Endothelial cell of umbilical vein (primary cell): ENCODE results near the gene PLAA.

Experiments
- CTCF ChIP-seq, 2 donors: IDR thresholded peaks; 1 replicate in 1 of 2; 2 replicates in 1 of 2; pipeline ENCODE4 v1.5.1; 2011; ENCODE audit warnings: low read length in 2 of 2, mild to moderate bottlenecking in 2 of 2, moderate library complexity in 2 of 2, control low read depth in 1 of 2, inconsistent platforms in 1 of 2, low read depth in 1 of 2; ENCODE audit not compliant: insufficient read depth in 1 of 2; ENCODE audit errors: extremely low read depth in 1 of 2
- EZH2 ChIP-seq: IDR thresholded peaks from 2 replicates; pipeline ENCODE4 v1.6.1; 2012; ENCODE audit warnings: borderline replicate concordance, low read depth, mild to moderate bottlenecking, moderate library complexity, low read length, inconsistent platforms; ENCODE audit not compliant: severe bottlenecking
- FOS ChIP-seq: IDR thresholded peaks from 2 replicates; pipeline ENCODE4 v1.6.1; 2011; ENCODE audit warnings: mild to moderate bottlenecking, low read length, moderate library complexity, borderline replicate concordance; ENCODE audit not compliant: insufficient read depth
- GATA2 ChIP-seq: IDR thresholded peaks from 2 replicates; pipeline ENCODE4 v1.7.0; 2011; ENCODE audit warnings: low read depth, mild to moderate bottlenecking, moderate library complexity, mixed read lengths, low read length; ENCODE audit not compliant: insufficient read length, insufficient read depth
- JUN ChIP-seq: IDR thresholded peaks from 2 replicates; pipeline ENCODE4 v1.6.1; 2011; ENCODE audit warnings: borderline replicate concordance, low read depth; ENCODE audit not compliant: insufficient read length, insufficient read depth
- MYC ChIP-seq: IDR thresholded peaks from one replicate; pipeline ENCODE4 v1.6.1; 2011; ENCODE audit warnings: mild to moderate bottlenecking, low read depth, low read length
- POLR2A ChIP-seq: IDR thresholded peaks from 2 replicates; pipeline ENCODE4 v1.6.1; 2012; ENCODE audit warnings: low read depth, mild to moderate bottlenecking, control low read depth, low read length
- POLR2AphosphoS5 ChIP-seq: IDR thresholded peaks from 2 replicates; pipeline ENCODE4 v1.6.1; 2012; ENCODE audit warnings: low read depth, mild to moderate bottlenecking, control low read depth, low read length, moderate library complexity; ENCODE audit not compliant: insufficient read depth

GRCh38 chr9:26945591-26945990, 1.5 kb downstream of the PLAA start:
- TF ChIP-seq POLR2A (no peak), CTCF (IDR thresholded peaks at IDR 0.05; ENCODE audit: extremely low read depth in 1 of 2, insufficient read depth in 1 of 2, low read depth in 1 of 2, low read length in 2 of 2) (no peak), EZH2 (no peak), MYC (no peak), POLR2AphosphoS5 (no peak), JUN (no peak), GATA2 (no peak), FOS (no peak)
